Type B pancreatic cell (in vitro differentiated cells): Measurements from ENCODE around the gene INPP1. TPM values are rescaled to one million over a fixed set of nuclear protein-coding genes. Genes with fewer than 3 reads are reported as not detected.
A peak's percentile ranks its signal among the peaks of the same experiment; 100 is the strongest.
"Not testable (repeated sequence)": the region's sequence is repeated elsewhere in the genome, so short reads cannot be mapped to it uniquely, and the experiment has no call there.

Source experiments
- DNase-seq: peaks from one replicate; pipeline ENCODE4 v3.0.0; 2021; ENCODE audit warnings: mixed read lengths; ENCODE audit not compliant: unreplicated experiment; ENCODE audit errors: extremely low spot score
- H3K27ac Mint-ChIP-seq: 2 replicates; pipeline ENCODE4 v1.8.0; 2021; ENCODE audit warnings: mild to moderate bottlenecking, mixed read lengths
- H3K27me3 Mint-ChIP-seq: 2 replicates; pipeline ENCODE4 v1.8.0; 2021; ENCODE audit warnings: mixed read lengths
- H3K36me3 Mint-ChIP-seq: 2 replicates; pipeline ENCODE4 v1.8.0; 2021; ENCODE audit warnings: mixed read lengths
- H3K4me1 Mint-ChIP-seq: one replicate; pipeline ENCODE4 v1.8.0; 2021; ENCODE audit warnings: mixed read lengths; ENCODE audit not compliant: unreplicated experiment
- H3K4me3 Mint-ChIP-seq: 2 replicates; pipeline ENCODE4 v1.8.0; 2021; ENCODE audit warnings: mild to moderate bottlenecking, mixed read lengths
- H3K9me3 Mint-ChIP-seq: 2 replicates; pipeline ENCODE4 v1.8.0; 2021; ENCODE audit warnings: mixed read lengths
- total RNA-seq: library from RNA; stranded (reverse); gene quantifications from 2 replicates; pipeline ENCODE4 v1.2.1, GENCODE V29; 2021; ENCODE audit warnings: low replicate concordance
- TF ChIP-seq, protein P1 (sequence below): fragments of 200-600 bp; sonication (generic); conservative IDR thresholded peaks from 2 replicates; pipeline ENCODE4 v1.5.0; 2021; ENCODE audit warnings: antibody characterized with exemption, mild to moderate bottlenecking

The INPP1 gene
- total RNA-seq, 1 donor from 2014 or later: 17.2 TPM

DNA sequence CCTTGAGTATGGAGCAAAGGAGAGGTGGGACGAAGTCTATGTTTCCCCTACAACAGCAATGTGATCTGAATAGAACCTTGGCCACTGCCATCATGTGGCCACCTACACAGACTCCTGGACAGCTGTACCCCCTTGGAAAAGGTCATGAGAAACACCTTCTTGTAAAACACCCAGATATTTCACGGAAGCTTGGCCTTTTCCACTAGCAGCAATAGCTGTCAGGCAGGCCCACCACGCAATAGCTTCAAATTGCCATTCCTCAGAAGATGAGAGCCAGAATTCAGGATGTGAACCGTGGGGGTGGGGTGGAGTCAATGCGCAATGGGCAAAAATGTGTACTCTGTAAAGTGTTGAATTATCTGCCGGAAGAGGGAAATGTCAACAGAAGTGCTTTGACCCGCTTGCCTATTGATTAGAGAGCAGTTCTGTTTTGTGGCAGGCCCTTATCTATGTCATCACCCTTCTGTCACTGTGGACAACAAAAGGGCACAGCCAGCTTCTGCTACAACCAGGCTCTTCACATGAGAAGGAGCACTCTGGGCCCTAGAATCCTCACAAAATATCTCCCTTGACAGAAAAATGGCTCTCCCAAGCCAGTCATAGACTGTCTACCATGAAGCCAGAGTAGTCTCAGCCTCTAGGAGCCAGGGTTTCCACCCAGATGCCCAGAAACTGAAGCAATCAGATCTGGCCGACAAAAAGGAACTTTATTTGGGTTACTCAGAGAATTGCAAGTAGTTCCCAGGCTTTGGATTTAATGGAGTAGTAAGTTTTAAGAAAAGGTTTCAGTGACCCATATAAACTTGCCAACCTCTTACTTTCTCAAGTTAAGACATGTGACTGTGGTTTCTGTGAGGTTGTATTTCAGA lies 9.5 kb downstream of the INPP1 start:
- no peaks in the 10 kb centered on the region for H3K9me3 Mint-ChIP-seq
- peak overlapping the region; percentile 75 for H3K27ac Mint-ChIP-seq
- TF ChIP-seq, protein P1, sequence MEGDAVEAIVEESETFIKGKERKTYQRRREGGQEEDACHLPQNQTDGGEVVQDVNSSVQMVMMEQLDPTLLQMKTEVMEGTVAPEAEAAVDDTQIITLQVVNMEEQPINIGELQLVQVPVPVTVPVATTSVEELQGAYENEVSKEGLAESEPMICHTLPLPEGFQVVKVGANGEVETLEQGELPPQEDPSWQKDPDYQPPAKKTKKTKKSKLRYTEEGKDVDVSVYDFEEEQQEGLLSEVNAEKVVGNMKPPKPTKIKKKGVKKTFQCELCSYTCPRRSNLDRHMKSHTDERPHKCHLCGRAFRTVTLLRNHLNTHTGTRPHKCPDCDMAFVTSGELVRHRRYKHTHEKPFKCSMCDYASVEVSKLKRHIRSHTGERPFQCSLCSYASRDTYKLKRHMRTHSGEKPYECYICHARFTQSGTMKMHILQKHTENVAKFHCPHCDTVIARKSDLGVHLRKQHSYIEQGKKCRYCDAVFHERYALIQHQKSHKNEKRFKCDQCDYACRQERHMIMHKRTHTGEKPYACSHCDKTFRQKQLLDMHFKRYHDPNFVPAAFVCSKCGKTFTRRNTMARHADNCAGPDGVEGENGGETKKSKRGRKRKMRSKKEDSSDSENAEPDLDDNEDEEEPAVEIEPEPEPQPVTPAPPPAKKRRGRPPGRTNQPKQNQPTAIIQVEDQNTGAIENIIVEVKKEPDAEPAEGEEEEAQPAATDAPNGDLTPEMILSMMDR: no peak
- DNase-seq: no peak
- no peaks in the 10 kb centered on the region for H3K27me3 Mint-ChIP-seq
- peaks cover 4% of the 10 kb centered on the region for H3K36me3 Mint-ChIP-seq
- no peak overlapping the region for H3K4me3 Mint-ChIP-seq
- H3K4me1 Mint-ChIP-seq: peaks cover 37% of the 10 kb centered on the region

DNA sequence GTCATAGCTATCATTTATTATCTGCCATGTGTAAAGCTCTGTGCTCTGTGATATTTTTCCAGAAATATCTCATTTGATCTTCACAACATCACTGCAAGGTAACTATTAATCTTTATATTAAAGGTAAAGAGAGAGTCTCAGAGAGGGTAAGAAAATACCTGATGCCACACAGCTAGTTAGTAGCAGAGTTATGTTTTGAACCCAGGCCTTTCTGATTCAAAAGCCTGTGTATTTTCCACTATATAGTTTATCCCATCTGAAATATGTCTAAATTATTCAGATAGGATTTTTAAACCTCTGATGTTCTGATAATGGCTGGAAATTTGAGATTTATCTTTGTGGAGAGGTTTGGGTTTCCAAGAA lies 10.1 kb downstream of the INPP1 start:
- no peak overlapping the region for H3K4me3 Mint-ChIP-seq
- peak overlapping the region; percentile 75 for H3K27ac Mint-ChIP-seq
- H3K9me3 Mint-ChIP-seq: no peaks in the 10 kb centered on the region
- TF ChIP-seq, protein P1: no peak
- DNase-seq: no peak
- peaks cover 37% of the 10 kb centered on the region for H3K4me1 Mint-ChIP-seq
- H3K36me3 Mint-ChIP-seq: peaks cover 1% of the 10 kb centered on the region
- H3K27me3 Mint-ChIP-seq: no peaks in the 10 kb centered on the region

DNA sequence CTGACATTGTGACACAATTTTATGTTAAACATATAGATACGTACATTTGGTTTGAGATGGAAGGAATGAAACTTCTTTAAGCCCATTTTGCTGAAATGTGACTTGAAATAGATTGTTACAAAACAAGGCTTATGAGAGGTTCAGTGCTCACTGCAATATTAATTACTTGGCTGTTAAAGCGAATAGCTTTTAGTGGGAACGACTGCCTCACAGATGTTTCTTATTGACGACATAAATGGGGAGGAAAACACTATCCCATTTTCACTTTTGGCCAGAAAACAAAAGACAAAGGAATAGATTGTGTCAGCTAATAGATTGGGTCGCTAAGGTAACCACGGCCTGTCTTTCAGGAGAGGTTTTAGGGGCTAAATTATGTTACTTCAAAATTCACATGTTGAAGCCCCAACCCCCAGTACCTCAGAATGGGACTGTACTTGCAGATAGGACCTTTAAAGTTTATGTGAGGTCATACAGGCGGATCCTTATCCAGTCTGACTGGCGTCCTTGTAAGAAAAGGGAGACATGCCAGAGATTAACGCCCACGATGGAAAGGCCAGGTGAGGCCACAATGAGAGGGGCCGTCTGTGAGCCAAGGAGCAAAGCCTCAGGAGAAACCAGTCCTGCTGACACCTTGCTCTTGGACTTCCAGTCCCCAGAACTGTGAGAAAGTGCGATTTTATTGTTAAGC lies 10.8 kb downstream of the INPP1 start:
- TF ChIP-seq, protein P1: no peak
- H3K4me3 Mint-ChIP-seq: no peak overlapping the region
- no peaks in the 10 kb centered on the region for H3K9me3 Mint-ChIP-seq
- no peak overlapping the region for H3K27ac Mint-ChIP-seq
- no peaks in the 10 kb centered on the region for H3K36me3 Mint-ChIP-seq
- no peaks in the 10 kb centered on the region for H3K27me3 Mint-ChIP-seq
- DNase-seq: no peak
- peaks cover 37% of the 10 kb centered on the region for H3K4me1 Mint-ChIP-seq

DNA sequence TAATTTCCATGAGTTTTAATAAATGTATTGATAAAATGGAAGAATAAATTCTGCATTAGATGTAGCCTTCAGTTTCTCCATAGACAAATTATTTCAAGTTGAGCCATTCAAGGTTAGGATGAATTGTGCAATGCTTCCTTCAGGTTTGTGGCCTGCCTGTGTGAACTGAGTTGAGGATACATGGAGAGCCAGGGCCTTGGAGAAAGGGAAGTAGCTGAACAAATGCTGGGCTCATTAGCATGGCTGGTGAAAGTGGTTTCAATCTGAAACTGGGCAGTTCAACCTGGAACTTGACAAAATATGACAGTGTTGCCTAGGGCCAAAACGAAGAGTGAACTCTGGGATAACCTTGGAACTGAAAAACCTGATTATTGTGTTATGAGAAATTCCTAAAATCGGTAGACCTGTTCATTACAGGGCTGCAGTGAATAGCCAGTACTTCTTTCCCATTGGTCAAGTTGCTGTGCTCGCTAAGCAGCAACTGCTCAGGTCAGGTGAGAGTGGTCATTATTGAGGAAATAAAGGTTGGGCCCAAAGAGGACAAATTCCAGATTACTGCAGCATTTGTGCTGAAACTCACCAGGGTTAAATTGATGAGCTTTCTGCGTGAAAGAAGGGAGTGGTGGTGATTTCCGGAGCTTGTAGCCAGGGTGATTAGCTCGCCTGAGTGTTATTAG lies 12.7 kb downstream of the INPP1 start:
- Mint-ChIP-seq H3K9me3 (no peaks in the 10 kb centered on the region), H3K4me1 (peaks cover 48% of the 10 kb centered on the region), H3K4me3 (peak overlapping the region; percentile 71), H3K27ac (peak overlapping the region; percentile 91), H3K27me3 (no peaks in the 10 kb centered on the region), H3K36me3 (no peaks in the 10 kb centered on the region)
- TF ChIP-seq, protein P1: no peak
- DNase-seq: no peak

DNA sequence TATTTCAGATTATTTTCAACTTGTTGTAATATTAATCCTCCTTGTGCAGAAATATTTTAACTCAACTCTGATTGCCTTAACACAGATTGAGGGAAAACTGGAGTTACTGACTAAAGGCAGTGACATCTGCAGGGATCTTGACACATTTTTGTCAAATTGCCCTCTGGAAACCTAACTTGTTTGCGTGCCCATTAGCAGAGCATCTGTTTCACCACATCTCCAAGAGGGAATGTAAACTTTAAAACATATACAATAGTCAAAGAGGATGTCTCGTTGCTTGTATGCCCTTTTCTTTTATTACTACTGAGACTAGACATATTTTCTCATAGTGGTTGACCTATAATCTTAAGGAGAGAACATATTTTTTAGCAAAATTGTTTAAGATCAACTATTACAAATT lies 14.2 kb downstream of the INPP1 start:
- peaks cover 41% of the 10 kb centered on the region for H3K4me1 Mint-ChIP-seq
- H3K27me3 Mint-ChIP-seq: no peaks in the 10 kb centered on the region
- no peaks in the 10 kb centered on the region for H3K36me3 Mint-ChIP-seq
- no peak for DNase-seq
- H3K4me3 Mint-ChIP-seq: no peak overlapping the region
- TF ChIP-seq, protein P1: no peak
- H3K27ac Mint-ChIP-seq: peak overlapping the region; percentile 67
- H3K9me3 Mint-ChIP-seq: no peaks in the 10 kb centered on the region

DNA sequence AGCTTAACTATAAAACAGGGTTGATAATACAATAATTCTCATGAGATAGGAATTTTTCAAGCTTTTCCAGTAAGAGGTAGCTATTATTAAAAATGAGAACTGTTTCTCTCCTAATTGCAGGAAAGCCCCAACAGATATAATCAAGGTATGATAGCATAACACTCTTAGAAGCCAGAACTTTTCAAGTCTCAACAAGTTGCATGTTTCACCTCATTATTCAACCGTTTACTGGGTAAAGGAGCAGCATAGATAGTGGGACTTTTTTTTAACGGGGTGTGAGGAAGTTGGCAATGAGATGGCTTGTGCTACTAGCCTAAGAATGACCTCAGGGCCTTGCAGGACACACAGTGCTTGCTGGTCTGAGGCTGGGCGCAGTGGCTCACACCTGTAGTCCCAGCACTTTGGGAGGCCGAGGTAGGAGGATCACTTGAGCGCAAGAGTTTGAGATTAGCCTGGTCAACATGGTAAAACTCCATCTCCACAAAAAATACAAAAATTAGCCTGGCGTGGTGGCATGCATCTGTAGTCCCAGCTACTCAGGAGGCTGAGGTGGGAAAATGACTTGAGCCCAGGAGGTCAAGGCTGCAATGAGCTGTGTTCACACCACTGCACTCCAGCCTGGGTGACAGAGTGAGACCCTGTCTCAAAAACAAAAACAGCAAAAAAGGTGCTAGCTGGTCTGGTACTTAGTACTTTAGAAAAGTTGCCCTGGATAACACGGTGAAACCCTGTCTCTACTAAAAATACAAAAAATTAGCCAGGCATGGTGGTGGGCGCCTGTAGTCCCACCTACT lies 15.5 kb downstream of the INPP1 start:
- not testable (repeated sequence) for H3K9me3 Mint-ChIP-seq, DNase-seq, H3K4me3 Mint-ChIP-seq, H3K27me3 Mint-ChIP-seq, H3K36me3 Mint-ChIP-seq, H3K27ac Mint-ChIP-seq
- H3K4me1 Mint-ChIP-seq: peaks cover 31% of the 10 kb centered on the region
